ENCODE data around the gene MRPS22. TPM values are rescaled to one million over a fixed set of nuclear protein-coding genes. Genes with fewer than 3 reads are reported as not detected.
A peak's percentile ranks its signal among the peaks of the same experiment; 100 is the strongest.

MRPS22 gene
- total and polyA plus RNA-seq, 2 donors from 2014 or later: 36.7 to 58.7 TPM

- Histone ChIP-seq H3K9me3 (ENCODE audit: control insufficient read depth in 2 of 3, insufficient read depth in 1 of 3, low read length in 3 of 3) (no peaks in the 10 kb centered on the region), H3K27ac (ENCODE audit: low read depth in 2 of 2, low read length in 2 of 2) (no peak overlapping the region), H3K36me3 (ENCODE audit: control insufficient read depth in 2 of 3, insufficient read depth in 3 of 3, low read length in 3 of 3) (no peaks in the 10 kb centered on the region), H3K9ac (ENCODE audit: low read length in 3 of 3) (no peak overlapping the region), H3K4me3 (ENCODE audit: low read length in 3 of 3) (no peak overlapping the region), H3K27me3 (ENCODE audit: control insufficient read depth, insufficient read depth, low read length) (no peaks in the 10 kb centered on the region), H3K4me1 (ENCODE audit: control insufficient read depth in 2 of 3, insufficient read depth in 2 of 3, low read depth in 1 of 3, low read length in 3 of 3) (no peaks in the 10 kb centered on the region)
- no peak for TF ChIP-seq CTCF (IDR thresholded peaks at IDR 0.05; ENCODE audit: borderline replicate concordance, extremely low read depth, insufficient read depth)
- FAIRE-seq: no peak
- no peak for DNase-seq
- intact Hi-C loops (cut with DNase I): no loop called here
These were observed 25.0 kb upstream of the MRPS22 start for GRCh38 chr3:139318826-139319225.

GRCh38 chr3:139319428-139320402, 24.1 kb upstream of the MRPS22 start:
- H3K4me3 ChIP-seq (ENCODE audit: low read length in 3 of 3): no peak overlapping the region
- H3K36me3 ChIP-seq (ENCODE audit: control insufficient read depth in 2 of 3, insufficient read depth in 3 of 3, low read length in 3 of 3): no peaks in the 10 kb centered on the region
- H3K9me3 ChIP-seq (ENCODE audit: control insufficient read depth in 2 of 3, insufficient read depth in 1 of 3, low read length in 3 of 3): no peaks in the 10 kb centered on the region
- peak; percentile 3 for TF ChIP-seq CTCF (IDR thresholded peaks at IDR 0.05; ENCODE audit: borderline replicate concordance, extremely low read depth, insufficient read depth)
- no peaks in the 10 kb centered on the region for H3K4me1 ChIP-seq (ENCODE audit: control insufficient read depth in 2 of 3, insufficient read depth in 2 of 3, low read depth in 1 of 3, low read length in 3 of 3)
- intact Hi-C loops (cut with DNase I): loop anchor here (10.0 kb wide), 2 partner anchors 215 to 385 kb away; no protein-coding TSS in a partner anchor
- no peak overlapping the region for H3K27ac ChIP-seq (ENCODE audit: low read depth in 2 of 2, low read length in 2 of 2)
- no peak overlapping the region for H3K9ac ChIP-seq (ENCODE audit: low read length in 3 of 3)
- H3K27me3 ChIP-seq (ENCODE audit: control insufficient read depth, insufficient read depth, low read length): no peaks in the 10 kb centered on the region
- DNase-seq (peak in 2 of 5 donors; percentile 16 to 43), FAIRE-seq (no peak)

- intact Hi-C loops (cut with DNase I): loop anchor here (10.0 kb wide), 2 partner anchors 216 to 386 kb away; no protein-coding TSS in a partner anchor
- no peak for TF ChIP-seq CTCF (IDR thresholded peaks at IDR 0.05; ENCODE audit: borderline replicate concordance, extremely low read depth, insufficient read depth)
These were observed 23.1 kb upstream of the MRPS22 start for GRCh38 chr3:139320551-139321309.

More at GRCh38 chr3:139320551-139321309, 23.1 kb upstream of the MRPS22 start:
- Histone ChIP-seq H3K4me3 (ENCODE audit: low read length in 3 of 3) (no peak overlapping the region), H3K36me3 (ENCODE audit: control insufficient read depth in 2 of 3, insufficient read depth in 3 of 3, low read length in 3 of 3) (no peaks in the 10 kb centered on the region), H3K27me3 (ENCODE audit: control insufficient read depth, insufficient read depth, low read length) (no peaks in the 10 kb centered on the region), H3K9me3 (ENCODE audit: control insufficient read depth in 2 of 3, insufficient read depth in 1 of 3, low read length in 3 of 3) (no peaks in the 10 kb centered on the region), H3K9ac (ENCODE audit: low read length in 3 of 3) (no peak overlapping the region), H3K27ac (ENCODE audit: low read depth in 2 of 2, low read length in 2 of 2) (no peak overlapping the region), H3K4me1 (ENCODE audit: control insufficient read depth in 2 of 3, insufficient read depth in 2 of 3, low read depth in 1 of 3, low read length in 3 of 3) (no peaks in the 10 kb centered on the region)
- DNase-seq: no peak
- no peak for FAIRE-seq
